ENCODE data around the gene YIF1A.

The YIF1A gene

DNA sequence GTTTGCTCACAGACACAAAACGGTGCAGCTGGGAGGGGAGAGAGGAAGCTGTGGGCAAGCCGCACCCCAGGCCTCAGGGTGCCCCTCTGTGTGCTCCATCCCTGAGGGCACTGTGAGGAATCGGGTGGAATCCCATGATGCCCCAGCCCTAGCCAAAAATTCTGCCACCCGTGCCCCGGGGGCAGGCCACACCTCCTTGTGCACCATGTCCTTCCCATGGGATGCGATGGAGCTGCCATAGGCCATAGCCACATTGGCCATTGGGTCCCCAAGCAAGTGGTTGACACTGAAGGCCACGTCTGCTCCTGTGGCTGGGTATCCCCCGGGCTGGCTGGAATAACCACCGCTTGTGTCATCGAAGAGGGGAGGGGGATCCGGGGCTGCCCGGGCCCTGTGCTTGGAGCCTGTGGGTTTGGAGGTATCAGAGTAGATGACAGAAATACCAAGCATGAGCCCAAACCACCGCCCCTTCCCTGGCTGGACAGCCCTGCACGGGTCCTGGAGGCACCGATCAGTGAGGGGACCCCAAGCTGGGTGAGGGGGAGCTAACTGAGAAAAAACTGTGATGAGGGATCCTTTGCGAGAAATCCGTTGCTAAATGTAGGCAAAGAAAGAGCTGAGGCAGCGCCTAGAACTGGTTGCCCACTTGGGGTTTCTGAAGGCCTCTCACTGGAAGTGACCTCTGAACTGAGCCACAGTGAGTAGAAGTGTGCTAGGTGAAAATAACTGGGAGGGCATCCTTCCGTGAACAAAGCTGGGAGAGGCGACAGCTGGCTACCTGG, 863 bp downstream of the YIF1A start:
- Histone ChIP-seq H4K20me1 (ENCODE audit: insufficient read depth, low read length) (no peaks in the 10 kb centered on the region), H3K4me1 (ENCODE audit: low read length) (peaks cover 35% of the 10 kb centered on the region), H3K36me3 (replicated peaks; ENCODE audit: low read depth, low read length) (peaks cover 15% of the 10 kb centered on the region), H3K9ac (ENCODE audit: low read length) (peak overlapping the region; percentile 90), H2AFZ (ENCODE audit: low read depth, low read length) (no peak overlapping the region), H3K4me2 (ENCODE audit: low read length) (peak overlapping the region; percentile 80), H3K9me3 (ENCODE audit: insufficient read depth, low read length) (no peaks in the 10 kb centered on the region), H3K27ac (ENCODE audit: low read length) (peak overlapping the region; percentile 47), H3K79me2 (ENCODE audit: low read length) (peaks cover 21% of the 10 kb centered on the region), H3K27me3 (ENCODE audit: low read depth, low read length) (no peaks in the 10 kb centered on the region), H3K4me3 (ENCODE audit: low read length) (peak overlapping the region; percentile 89)
- TF ChIP-seq, protein P1, sequence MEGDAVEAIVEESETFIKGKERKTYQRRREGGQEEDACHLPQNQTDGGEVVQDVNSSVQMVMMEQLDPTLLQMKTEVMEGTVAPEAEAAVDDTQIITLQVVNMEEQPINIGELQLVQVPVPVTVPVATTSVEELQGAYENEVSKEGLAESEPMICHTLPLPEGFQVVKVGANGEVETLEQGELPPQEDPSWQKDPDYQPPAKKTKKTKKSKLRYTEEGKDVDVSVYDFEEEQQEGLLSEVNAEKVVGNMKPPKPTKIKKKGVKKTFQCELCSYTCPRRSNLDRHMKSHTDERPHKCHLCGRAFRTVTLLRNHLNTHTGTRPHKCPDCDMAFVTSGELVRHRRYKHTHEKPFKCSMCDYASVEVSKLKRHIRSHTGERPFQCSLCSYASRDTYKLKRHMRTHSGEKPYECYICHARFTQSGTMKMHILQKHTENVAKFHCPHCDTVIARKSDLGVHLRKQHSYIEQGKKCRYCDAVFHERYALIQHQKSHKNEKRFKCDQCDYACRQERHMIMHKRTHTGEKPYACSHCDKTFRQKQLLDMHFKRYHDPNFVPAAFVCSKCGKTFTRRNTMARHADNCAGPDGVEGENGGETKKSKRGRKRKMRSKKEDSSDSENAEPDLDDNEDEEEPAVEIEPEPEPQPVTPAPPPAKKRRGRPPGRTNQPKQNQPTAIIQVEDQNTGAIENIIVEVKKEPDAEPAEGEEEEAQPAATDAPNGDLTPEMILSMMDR (IDR thresholded peaks at IDR 0.05; ENCODE audit: low read depth, low read length): no peak
- no peak for TF ChIP-seq EZH2phosphoT487 (IDR thresholded peaks at IDR 0.05; ENCODE audit: low read depth)

- Histone ChIP-seq H3K4me3 (ENCODE audit: low read length) (peak overlapping the region; percentile 89), H3K9me3 (ENCODE audit: insufficient read depth, low read length) (no peaks in the 10 kb centered on the region), H3K27ac (ENCODE audit: low read length) (no peak overlapping the region), H3K9ac (ENCODE audit: low read length) (no peak overlapping the region), H3K79me2 (ENCODE audit: low read length) (peaks cover 21% of the 10 kb centered on the region), H3K36me3 (replicated peaks; ENCODE audit: low read depth, low read length) (peaks cover 15% of the 10 kb centered on the region), H3K27me3 (ENCODE audit: low read depth, low read length) (no peaks in the 10 kb centered on the region), H2AFZ (ENCODE audit: low read depth, low read length) (no peak overlapping the region), H3K4me2 (ENCODE audit: low read length) (peak overlapping the region; percentile 80), H4K20me1 (ENCODE audit: insufficient read depth, low read length) (no peaks in the 10 kb centered on the region), H3K4me1 (ENCODE audit: low read length) (peaks cover 41% of the 10 kb centered on the region)
- TF ChIP-seq EZH2phosphoT487 (IDR thresholded peaks at IDR 0.05; ENCODE audit: low read depth): no peak
- TF ChIP-seq, protein P1 (IDR thresholded peaks at IDR 0.05; ENCODE audit: low read depth, low read length): no peak
Measured at GRCh38 chr11:66287211-66287888, 1.6 kb downstream of the YIF1A start.

DNA sequence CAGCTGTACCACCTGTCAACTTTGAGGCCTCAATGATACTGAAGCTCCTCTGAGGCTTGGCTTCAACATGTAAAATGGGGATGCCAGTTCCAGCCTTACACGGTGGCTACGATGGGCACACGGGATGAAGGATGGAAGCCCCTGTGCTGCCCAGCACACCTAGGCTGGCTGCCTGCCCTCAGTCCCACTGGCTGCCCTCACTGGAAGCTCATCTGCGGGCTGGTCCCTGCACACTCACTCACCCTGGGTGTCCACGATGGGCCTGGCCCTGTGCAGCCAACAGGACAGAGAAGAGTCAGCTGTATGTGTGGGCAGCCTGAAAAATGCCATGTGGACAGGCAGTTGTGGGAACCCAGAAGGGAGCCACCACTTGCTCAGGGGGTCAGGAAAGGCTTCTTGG, 2.2 kb downstream of the YIF1A start:
- Histone ChIP-seq H3K27ac (ENCODE audit: low read length) (no peak overlapping the region), H3K4me3 (ENCODE audit: low read length) (no peak overlapping the region), H3K36me3 (replicated peaks; ENCODE audit: low read depth, low read length) (peaks cover 15% of the 10 kb centered on the region), H2AFZ (ENCODE audit: low read depth, low read length) (no peak overlapping the region), H3K79me2 (ENCODE audit: low read length) (peaks cover 21% of the 10 kb centered on the region), H4K20me1 (ENCODE audit: insufficient read depth, low read length) (peaks cover 3% of the 10 kb centered on the region; the same call in 1 of the 2 replicates), H3K27me3 (ENCODE audit: low read depth, low read length) (no peaks in the 10 kb centered on the region), H3K4me2 (ENCODE audit: low read length) (no peak overlapping the region), H3K9me3 (ENCODE audit: insufficient read depth, low read length) (no peaks in the 10 kb centered on the region), H3K4me1 (ENCODE audit: low read length) (peaks cover 45% of the 10 kb centered on the region), H3K9ac (ENCODE audit: low read length) (no peak overlapping the region)
- TF ChIP-seq, protein P1 (IDR thresholded peaks at IDR 0.05; ENCODE audit: low read depth, low read length): no peak
- no peak for TF ChIP-seq EZH2phosphoT487 (IDR thresholded peaks at IDR 0.05; ENCODE audit: low read depth)

Measured in OCI-LY3 (cell line).